SK-N-SH (cell line): Measurements from ENCODE around the gene HSD11B1. TPM values are rescaled to one million over a fixed set of nuclear protein-coding genes. Genes with fewer than 3 reads are reported as not detected.

Experiments used
- CTCF ChIA-PET: fragments of 300-600, 350-600 bp; formaldehyde crosslinking; extraction: SDS; loops from one replicate; lab custom pipeline; 2021; lab: Yijun Ruan, JAX
- POLR2A ChIA-PET: fragments of 350-600 bp; sonication (Branson Sonifier 250); formaldehyde crosslinking; extraction: SDS; loops from one replicate; lab custom pipeline; 2020; ENCODE audit warnings: antibody characterized with exemption, inconsistent platforms; lab: Yijun Ruan, JAX
- DNase-seq: peaks from one replicate; pipeline ENCODE4 v3.0.0; 2012
- H2AFZ ChIP-seq: fragments of 200-600 bp; sonication (generic); 2 replicates; pipeline ENCODE4 v1.8.1; 2016; ENCODE audit warnings: antibody characterized with exemption, mild to moderate bottlenecking, low read depth
- H3F3A ChIP-seq: fragments of 200-600 bp; sonication (generic); replicated peaks from 2 replicates; pipeline ENCODE3; 2016; ENCODE audit warnings: antibody characterized with exemption, mild to moderate bottlenecking; ENCODE audit not compliant: insufficient read depth
- H3K27ac ChIP-seq, 2 experiments: fragments of 200-500 bp in 1 of 2; fragments of 200-600 bp in 1 of 2; sonication (Bioruptor generic) in 1 of 2; sonication (generic), shearing (Covaris generic) in 1 of 2; 2 replicates each; pipeline versions ENCODE4 v1.5.1 to v1.6.1; 2014 to 2016; ENCODE audit warnings: low read depth in 2 of 2, inconsistent platforms in 1 of 2, low read length in 1 of 2, mild to moderate bottlenecking in 1 of 2, mixed read lengths in 1 of 2
- H3K27me3 ChIP-seq: fragments of 200-600 bp; sonication (generic), shearing (Covaris generic); 2 replicates; pipeline ENCODE4 v1.6.1; 2016; ENCODE audit warnings: mixed run types; ENCODE audit not compliant: insufficient read depth
- H3K36me3 ChIP-seq, 2 experiments: fragments of 200-500 bp in 1 of 2; fragments of 200-600 bp in 1 of 2; sonication (Bioruptor generic) in 1 of 2; sonication (generic) in 1 of 2; replicated peaks in 1 of 2; 2 replicates each; pipeline versions ENCODE3 to v1.5.1; 2014 to 2016; ENCODE audit warnings: low read length in 1 of 2, mild to moderate bottlenecking in 1 of 2; ENCODE audit not compliant: insufficient read depth in 2 of 2, control insufficient read depth in 1 of 2
- H3K4me1 ChIP-seq, 2 experiments: fragments of 200-500 bp in 1 of 2; fragments of 200-600 bp in 1 of 2; sonication (Bioruptor generic) in 1 of 2; sonication (generic), shearing (Covaris generic) in 1 of 2; 2 replicates each; pipeline versions ENCODE4 v1.5.1 to v1.6.1; 2014 to 2016; ENCODE audit warnings: low read depth in 1 of 2, low read length in 1 of 2, mixed run types in 1 of 2; ENCODE audit not compliant: insufficient read depth in 2 of 2, control insufficient read depth in 1 of 2
- H3K4me2 ChIP-seq: fragments of 200-600 bp; sonication (generic), shearing (Covaris generic); 2 replicates; pipeline ENCODE4 v1.6.1; 2017; ENCODE audit warnings: mixed run types
- H3K4me3 ChIP-seq, 2 experiments: fragments of 200-500 bp in 1 of 2; fragments of 200-600 bp in 1 of 2; sonication (Bioruptor generic) in 1 of 2; sonication (generic), shearing (Covaris generic) in 1 of 2; 2 replicates each; pipeline versions ENCODE4 v1.5.1 to v1.8.1; 2014 to 2016; ENCODE audit warnings: low read depth in 2 of 2, inconsistent platforms in 1 of 2, low read length in 1 of 2, mild to moderate bottlenecking in 1 of 2, mixed read lengths in 1 of 2, moderate library complexity in 1 of 2
- H3K79me2 ChIP-seq: fragments of 200-600 bp; sonication (generic); 2 replicates; pipeline ENCODE4 v1.8.1; 2017; ENCODE audit warnings: mild to moderate bottlenecking; ENCODE audit not compliant: insufficient read depth
- H3K9ac ChIP-seq: fragments of 200-600 bp; sonication (generic); 2 replicates; pipeline ENCODE4 v1.6.1; 2017; ENCODE audit warnings: mixed run types
- H3K9me2 ChIP-seq: fragments of 200-600 bp; sonication (generic); 2 replicates; pipeline ENCODE4 v1.6.1; 2017; ENCODE audit warnings: mixed run types
- H3K9me3 ChIP-seq: fragments of 200-600 bp; sonication (generic); 2 replicates; pipeline ENCODE4 v1.6.1; 2017; ENCODE audit warnings: mixed run types, mild to moderate bottlenecking, moderate library complexity
- H4K20me1 ChIP-seq: fragments of 200-600 bp; sonication (generic); 2 replicates; pipeline ENCODE4 v1.6.1; 2017; ENCODE audit warnings: mild to moderate bottlenecking, mixed run types; ENCODE audit not compliant: insufficient read depth
- CHD2 ChIP-seq: fragments of 150-350 bp; IDR thresholded peaks from 2 replicates; pipeline ENCODE4 v1.6.1; 2018; ENCODE audit warnings: low read length; ENCODE audit not compliant: partially characterized antibody
- ELF1 ChIP-seq: IDR thresholded peaks from 2 replicates; pipeline ENCODE4 v1.4.0; 2012
- EZH2phosphoT487 ChIP-seq: fragments of 200-600 bp; sonication (generic); IDR thresholded peaks from 2 replicates; pipeline ENCODE4 v1.6.1; 2017; ENCODE audit warnings: low read depth, mixed run types, mild to moderate bottlenecking, antibody characterized with exemption, moderate library complexity, borderline replicate concordance
- FOSL2 ChIP-seq: IDR thresholded peaks from 2 replicates; pipeline ENCODE4 v1.4.0; 2012; ENCODE audit warnings: low read depth, mild to moderate bottlenecking, moderate library complexity, borderline replicate concordance
- FOXM1 ChIP-seq: IDR thresholded peaks from 2 replicates; pipeline ENCODE4 v1.4.0; 2012; ENCODE audit warnings: low read depth, mild to moderate bottlenecking
- GABPA ChIP-seq: IDR thresholded peaks from 2 replicates; pipeline ENCODE4 v1.4.0; 2012; ENCODE audit warnings: low read depth, mild to moderate bottlenecking
- IRF3 ChIP-seq: fragments of 150-350 bp; IDR thresholded peaks from 2 replicates; pipeline ENCODE4 v1.6.1; 2016; ENCODE audit warnings: mild to moderate bottlenecking, low read depth, low read length
- JUND ChIP-seq: IDR thresholded peaks from 2 replicates; pipeline ENCODE4 v1.4.0; 2012
- MEF2A ChIP-seq: IDR thresholded peaks from 2 replicates; pipeline ENCODE4 v1.4.0; 2012; ENCODE audit warnings: low read depth, borderline replicate concordance
- MXI1 ChIP-seq: IDR thresholded peaks from 2 replicates; pipeline ENCODE4 v1.6.1; 2012; ENCODE audit warnings: mild to moderate bottlenecking, low read depth, low read length, improper control_type of control experiment
- NFIC ChIP-seq: IDR thresholded peaks from 2 replicates; pipeline ENCODE4 v1.4.0; 2012; ENCODE audit warnings: borderline replicate concordance
- RAD21 ChIP-seq: IDR thresholded peaks from 2 replicates; pipeline ENCODE4 v1.6.1; 2012; ENCODE audit warnings: mild to moderate bottlenecking, low read length
- RCOR1 ChIP-seq: fragments of 150-350 bp; IDR thresholded peaks from 2 replicates; pipeline ENCODE4 v1.6.1; 2017; ENCODE audit warnings: antibody characterized with exemption, low read length
- RFX5 ChIP-seq: IDR thresholded peaks from 2 replicates; pipeline ENCODE4 v1.6.1; 2012; ENCODE audit warnings: mild to moderate bottlenecking, improper control_type of control experiment, low read length
- RXRA ChIP-seq: IDR thresholded peaks from 2 replicates; pipeline ENCODE4 v1.4.0; 2012; ENCODE audit warnings: low read depth, mild to moderate bottlenecking, borderline replicate concordance
- TAF1 ChIP-seq: IDR thresholded peaks from 2 replicates; pipeline ENCODE4 v1.6.1; 2012; ENCODE audit warnings: low read depth, mild to moderate bottlenecking, low read length, moderate library complexity, borderline replicate concordance
- TEAD4 ChIP-seq: IDR thresholded peaks from 2 replicates; pipeline ENCODE4 v1.4.0; 2012; ENCODE audit warnings: mild to moderate bottlenecking, borderline replicate concordance; ENCODE audit not compliant: insufficient read depth
- USF2 ChIP-seq: fragments of 150-350 bp; IDR thresholded peaks from 2 replicates; pipeline ENCODE4 v1.6.1; 2017; ENCODE audit warnings: antibody characterized with exemption, low read length, low read depth, borderline replicate concordance
- YY1 ChIP-seq: IDR thresholded peaks from 2 replicates; pipeline ENCODE4 v1.4.0; 2012; ENCODE audit warnings: low read depth, mild to moderate bottlenecking
- WGBS: methylation state at CpG from one replicate; pipeline ENCODE4 v1.1.6; 2017; ENCODE audit warnings: low lambda C conversion rate; 5-methylcytosine and 5-hydroxymethylcytosine counted together
- polyA plus RNA-seq, 3 experiments: library from polyadenylated mRNA; depleted of rRNA; stranded (reverse); fragments of >200 nt; gene quantifications; 2 replicates each; pipeline ENCODE4 v1.2.3, GENCODE V29; 2012
- TF ChIP-seq, protein P1 (sequence below): IDR thresholded peaks from 2 replicates; pipeline ENCODE4 v1.6.1; 2012; ENCODE audit warnings: mild to moderate bottlenecking, low read depth, low read length, moderate library complexity
- TF ChIP-seq, protein P2 (sequence below): IDR thresholded peaks from 2 replicates; pipeline ENCODE4; 2012
- TF ChIP-seq, protein P3 (sequence below): fragments of 200-600 bp; sonication (generic); IDR thresholded peaks from 2 replicates; pipeline ENCODE4 v1.6.1; 2017; ENCODE audit warnings: antibody characterized with exemption, mild to moderate bottlenecking, moderate library complexity
- TF ChIP-seq, protein P4 (sequence below): IDR thresholded peaks from 2 replicates; pipeline ENCODE4 v1.4.0; 2012; ENCODE audit warnings: low read depth, borderline replicate concordance

The HSD11B1 gene
- polyA plus RNA-seq, 1 of the 3 experiments (the other 2 are of a cell fraction), result 0.23 TPM

- H3F3A ChIP-seq, result peaks cover 22% of the 10 kb centered on the region
- ChIA-PET POLR2A (no interaction called here), CTCF (interaction anchor here (0.8 to 5.9 kb wide), 37 partner anchors 10 to 132 kb away, joined by 3 to 42 read pairs (median 5); partner anchors contain the start of genes CAMK1G and G0S2)
- peak overlapping the region; percentile 88 for H2AFZ ChIP-seq
- H3K4me1 ChIP-seq, result peaks cover 4 to 27% of the 10 kb centered on the region in 2 experiments
- no peaks in the 10 kb centered on the region for H3K9me3 ChIP-seq
- 2% methylated on average over 3 of the region's 3 CpGs for WGBS
- peak; percentile 61 for DNase-seq
- no peaks in the 10 kb centered on the region for H3K9me2 ChIP-seq
- peak overlapping the region; percentile 1; the same call in 1 of the 2 replicates for H3K4me2 ChIP-seq
- H3K27me3 ChIP-seq, result no peaks in the 10 kb centered on the region
- peak overlapping the region; percentile 64; a peak in 3 of 4 replicates for H3K27ac ChIP-seq
- no peak overlapping the region; a peak in 1 of 4 replicates for H3K4me3 ChIP-seq
- peak overlapping the region; percentile 25; the same call in 1 of the 2 replicates for H3K9ac ChIP-seq
- H3K79me2 ChIP-seq, result no peaks in the 10 kb centered on the region
- H4K20me1 ChIP-seq, result no peaks in the 10 kb centered on the region
- no peaks in the 10 kb centered on the region for H3K36me3 ChIP-seq
- TF ChIP-seq RFX5 (no peak), FOSL2 (peak; percentile 26; the same call in 1 of the 2 replicates), TEAD4 (no peak), JUND (no peak), USF2 (no peak), GABPA (no peak), YY1 (no peak), MXI1 (no peak), RXRA (no peak), RCOR1 (no peak), ELF1 (no peak), CHD2 (peak; percentile 24), IRF3 (no peak), RAD21 (peak; percentile 97), TAF1 (no peak), MEF2A (0 out of 2 replicates have a peak, but pooled peaks have one; percentile 6), EZH2phosphoT487 (no peak), FOXM1 (no peak), NFIC (peak; percentile 4; the same call in 1 of the 2 replicates)
- TF ChIP-seq, protein P1, sequence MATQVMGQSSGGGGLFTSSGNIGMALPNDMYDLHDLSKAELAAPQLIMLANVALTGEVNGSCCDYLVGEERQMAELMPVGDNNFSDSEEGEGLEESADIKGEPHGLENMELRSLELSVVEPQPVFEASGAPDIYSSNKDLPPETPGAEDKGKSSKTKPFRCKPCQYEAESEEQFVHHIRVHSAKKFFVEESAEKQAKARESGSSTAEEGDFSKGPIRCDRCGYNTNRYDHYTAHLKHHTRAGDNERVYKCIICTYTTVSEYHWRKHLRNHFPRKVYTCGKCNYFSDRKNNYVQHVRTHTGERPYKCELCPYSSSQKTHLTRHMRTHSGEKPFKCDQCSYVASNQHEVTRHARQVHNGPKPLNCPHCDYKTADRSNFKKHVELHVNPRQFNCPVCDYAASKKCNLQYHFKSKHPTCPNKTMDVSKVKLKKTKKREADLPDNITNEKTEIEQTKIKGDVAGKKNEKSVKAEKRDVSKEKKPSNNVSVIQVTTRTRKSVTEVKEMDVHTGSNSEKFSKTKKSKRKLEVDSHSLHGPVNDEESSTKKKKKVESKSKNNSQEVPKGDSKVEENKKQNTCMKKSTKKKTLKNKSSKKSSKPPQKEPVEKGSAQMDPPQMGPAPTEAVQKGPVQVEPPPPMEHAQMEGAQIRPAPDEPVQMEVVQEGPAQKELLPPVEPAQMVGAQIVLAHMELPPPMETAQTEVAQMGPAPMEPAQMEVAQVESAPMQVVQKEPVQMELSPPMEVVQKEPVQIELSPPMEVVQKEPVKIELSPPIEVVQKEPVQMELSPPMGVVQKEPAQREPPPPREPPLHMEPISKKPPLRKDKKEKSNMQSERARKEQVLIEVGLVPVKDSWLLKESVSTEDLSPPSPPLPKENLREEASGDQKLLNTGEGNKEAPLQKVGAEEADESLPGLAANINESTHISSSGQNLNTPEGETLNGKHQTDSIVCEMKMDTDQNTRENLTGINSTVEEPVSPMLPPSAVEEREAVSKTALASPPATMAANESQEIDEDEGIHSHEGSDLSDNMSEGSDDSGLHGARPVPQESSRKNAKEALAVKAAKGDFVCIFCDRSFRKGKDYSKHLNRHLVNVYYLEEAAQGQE, result no peak
- TF ChIP-seq, protein P2, sequence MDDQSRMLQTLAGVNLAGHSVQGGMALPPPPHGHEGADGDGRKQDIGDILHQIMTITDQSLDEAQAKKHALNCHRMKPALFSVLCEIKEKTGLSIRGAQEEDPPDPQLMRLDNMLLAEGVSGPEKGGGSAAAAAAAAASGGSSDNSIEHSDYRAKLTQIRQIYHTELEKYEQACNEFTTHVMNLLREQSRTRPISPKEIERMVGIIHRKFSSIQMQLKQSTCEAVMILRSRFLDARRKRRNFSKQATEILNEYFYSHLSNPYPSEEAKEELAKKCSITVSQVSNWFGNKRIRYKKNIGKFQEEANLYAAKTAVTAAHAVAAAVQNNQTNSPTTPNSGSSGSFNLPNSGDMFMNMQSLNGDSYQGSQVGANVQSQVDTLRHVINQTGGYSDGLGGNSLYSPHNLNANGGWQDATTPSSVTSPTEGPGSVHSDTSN, result peak; percentile 55; the same call in 1 of the 2 replicates
- TF ChIP-seq, protein P3, sequence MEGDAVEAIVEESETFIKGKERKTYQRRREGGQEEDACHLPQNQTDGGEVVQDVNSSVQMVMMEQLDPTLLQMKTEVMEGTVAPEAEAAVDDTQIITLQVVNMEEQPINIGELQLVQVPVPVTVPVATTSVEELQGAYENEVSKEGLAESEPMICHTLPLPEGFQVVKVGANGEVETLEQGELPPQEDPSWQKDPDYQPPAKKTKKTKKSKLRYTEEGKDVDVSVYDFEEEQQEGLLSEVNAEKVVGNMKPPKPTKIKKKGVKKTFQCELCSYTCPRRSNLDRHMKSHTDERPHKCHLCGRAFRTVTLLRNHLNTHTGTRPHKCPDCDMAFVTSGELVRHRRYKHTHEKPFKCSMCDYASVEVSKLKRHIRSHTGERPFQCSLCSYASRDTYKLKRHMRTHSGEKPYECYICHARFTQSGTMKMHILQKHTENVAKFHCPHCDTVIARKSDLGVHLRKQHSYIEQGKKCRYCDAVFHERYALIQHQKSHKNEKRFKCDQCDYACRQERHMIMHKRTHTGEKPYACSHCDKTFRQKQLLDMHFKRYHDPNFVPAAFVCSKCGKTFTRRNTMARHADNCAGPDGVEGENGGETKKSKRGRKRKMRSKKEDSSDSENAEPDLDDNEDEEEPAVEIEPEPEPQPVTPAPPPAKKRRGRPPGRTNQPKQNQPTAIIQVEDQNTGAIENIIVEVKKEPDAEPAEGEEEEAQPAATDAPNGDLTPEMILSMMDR, result peak; percentile 97
- TF ChIP-seq, protein P4, sequence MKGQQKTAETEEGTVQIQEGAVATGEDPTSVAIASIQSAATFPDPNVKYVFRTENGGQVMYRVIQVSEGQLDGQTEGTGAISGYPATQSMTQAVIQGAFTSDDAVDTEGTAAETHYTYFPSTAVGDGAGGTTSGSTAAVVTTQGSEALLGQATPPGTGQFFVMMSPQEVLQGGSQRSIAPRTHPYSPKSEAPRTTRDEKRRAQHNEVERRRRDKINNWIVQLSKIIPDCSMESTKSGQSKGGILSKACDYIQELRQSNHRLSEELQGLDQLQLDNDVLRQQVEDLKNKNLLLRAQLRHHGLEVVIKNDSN, result no peak
These were observed 11.7 kb upstream of the HSD11B1 start for GRCh38 chr1:209692745-209693504.
